Trophoblast cell (in vitro differentiated cells and primary cell): ENCODE results near the gene RIPOR3.

Experiments used
- DNase-seq, 2 donors: peaks; one replicate each; pipeline ENCODE4 v3.0.0-alpha.2; 2016
- H2AFZ ChIP-seq: 2 replicates; pipeline ENCODE4 v1.6.1; 2013; ENCODE audit warnings: low read length, moderate library complexity, mild to moderate bottlenecking; ENCODE audit not compliant: insufficient read depth, poor library complexity
- H2AK5ac ChIP-seq: 2 replicates; pipeline ENCODE4 v1.6.1; 2013; ENCODE audit warnings: mild to moderate bottlenecking, low read length
- H2BK120ac ChIP-seq: 2 replicates; pipeline ENCODE4 v1.6.1; 2013; ENCODE audit warnings: low read length, mild to moderate bottlenecking, moderate library complexity; ENCODE audit not compliant: insufficient read depth, poor library complexity
- H2BK12ac ChIP-seq: 2 replicates; pipeline ENCODE4 v1.6.1; 2013; ENCODE audit warnings: mild to moderate bottlenecking, low read length, moderate library complexity
- H2BK5ac ChIP-seq: 2 replicates; pipeline ENCODE4 v1.6.1; 2013; ENCODE audit warnings: low read length, low read depth, moderate library complexity, mild to moderate bottlenecking; ENCODE audit not compliant: poor library complexity
- H3K14ac ChIP-seq: 2 replicates; pipeline ENCODE4 v1.6.1; 2013; ENCODE audit warnings: mild to moderate bottlenecking, low read length
- H3K18ac ChIP-seq: 2 replicates; pipeline ENCODE4 v1.6.1; 2013; ENCODE audit warnings: mild to moderate bottlenecking, low read length
- H3K23ac ChIP-seq: 2 replicates; pipeline ENCODE4 v1.6.1; 2013; ENCODE audit warnings: low read length
- H3K27ac ChIP-seq: 2 replicates; pipeline ENCODE4 v1.5.1; 2013; ENCODE audit warnings: low read depth, mild to moderate bottlenecking, inconsistent platforms, low read length, moderate library complexity
- H3K27me3 ChIP-seq: 2 replicates; pipeline ENCODE4 v1.6.1; 2013; ENCODE audit warnings: inconsistent platforms, mild to moderate bottlenecking, low read length, moderate library complexity; ENCODE audit not compliant: insufficient read depth
- H3K36me3 ChIP-seq, 2 experiments: 1 replicate in 1 of 2; 2 replicates in 1 of 2; pipeline ENCODE4 v1.6.1; 2013; ENCODE audit warnings: low read length in 2 of 2, mild to moderate bottlenecking in 2 of 2, moderate library complexity in 1 of 2; ENCODE audit not compliant: insufficient read depth in 2 of 2, control insufficient read depth in 1 of 2
- H3K4ac ChIP-seq: 2 replicates; pipeline ENCODE4 v1.6.1; 2013; ENCODE audit warnings: low read depth, mild to moderate bottlenecking, low read length, moderate library complexity
- H3K4me1 ChIP-seq, 2 experiments: 1 replicate in 1 of 2; 2 replicates in 1 of 2; pipeline ENCODE4 v1.6.1; 2013; ENCODE audit warnings: low read length in 2 of 2, mild to moderate bottlenecking in 2 of 2, moderate library complexity in 1 of 2; ENCODE audit not compliant: insufficient read depth in 2 of 2, control insufficient read depth in 1 of 2
- H3K4me2 ChIP-seq: 2 replicates; pipeline ENCODE4 v1.6.1; 2013; ENCODE audit warnings: inconsistent platforms, mild to moderate bottlenecking, low read length, moderate library complexity
- H3K4me3 ChIP-seq: 2 replicates; pipeline ENCODE4 v1.5.1; 2013; ENCODE audit warnings: mild to moderate bottlenecking, low read depth, low read length, inconsistent platforms
- H3K79me1 ChIP-seq: one replicate; pipeline ENCODE4 v1.6.1; 2013; ENCODE audit warnings: low read length
- H3K79me2 ChIP-seq: 2 replicates; pipeline ENCODE4 v1.6.1; 2013; ENCODE audit warnings: low read length, mild to moderate bottlenecking; ENCODE audit not compliant: control insufficient read depth, insufficient read depth, poor library complexity
- H3K9ac ChIP-seq: 2 replicates; pipeline ENCODE4 v1.6.1; 2013; ENCODE audit warnings: mild to moderate bottlenecking, low read length
- H3K9me3 ChIP-seq: 2 replicates; pipeline ENCODE4 v1.6.1; 2013; ENCODE audit warnings: low read depth, mild to moderate bottlenecking, control low read depth, inconsistent platforms, low read length; ENCODE audit not compliant: insufficient read depth
- H4K12ac ChIP-seq: 2 replicates; pipeline ENCODE4 v1.6.1; 2013; ENCODE audit warnings: low read depth, mild to moderate bottlenecking, low read length, moderate library complexity
- H4K8ac ChIP-seq: 2 replicates; pipeline ENCODE4 v1.6.1; 2013; ENCODE audit warnings: low read depth, mild to moderate bottlenecking, low read length, moderate library complexity
- H4K91ac ChIP-seq: one replicate; pipeline ENCODE4 v1.6.1; 2013; ENCODE audit warnings: low read depth, mild to moderate bottlenecking, low read length, moderate library complexity
- WGBS: extraction: QIAGEN DNeasy Blood & Tissue Kit; methylation state at CpG from one replicate; pipeline ENCODE4 v1.1.7; 2013; ENCODE audit warnings: missing lambda C conversion rate; ENCODE audit not compliant: insufficient read length, insufficient coverage; ENCODE audit errors: extremely low coverage; 5-methylcytosine and 5-hydroxymethylcytosine counted together

Gene RIPOR3

GRCh38 chr20:50557549-50558134 is 133.7 kb downstream of the RIPOR3 start:
- Histone ChIP-seq H3K27me3 (no peaks in the 10 kb centered on the region), H2AK5ac (no peak overlapping the region), H2BK12ac (no peak overlapping the region), H4K91ac (no peak overlapping the region), H4K12ac (no peak overlapping the region), H3K79me2 (peaks cover 2% of the 10 kb centered on the region), H3K9me3 (no peaks in the 10 kb centered on the region), H3K4me2 (no peak overlapping the region), H3K14ac (no peak overlapping the region), H2AFZ (no peak overlapping the region), H4K8ac (no peak overlapping the region), H3K79me1 (peaks cover 7% of the 10 kb centered on the region), H3K4me1 (peaks cover 14 to 21% of the 10 kb centered on the region in 2 experiments), H3K36me3 (peaks cover 5 to 10% of the 10 kb centered on the region in 2 experiments), H3K4me3 (no peak overlapping the region), H3K27ac (no peak overlapping the region), H3K4ac (no peak overlapping the region), H3K9ac (no peak overlapping the region), H3K18ac (no peak overlapping the region), H2BK120ac (no peak overlapping the region), H3K23ac (no peak overlapping the region), H2BK5ac (no peak overlapping the region)
- DNase-seq: no peak
- no CpG with 5 or more reads among the region's 11 CpGs for WGBS

GRCh38 chr20:50555662-50556061 is 135.7 kb downstream of the RIPOR3 start:
- whole genome bisulfite sequencing: no CpG with 5 or more reads among the region's 5 CpGs
- Histone ChIP-seq H3K27me3 (no peaks in the 10 kb centered on the region), H2BK5ac (no peak overlapping the region), H3K18ac (no peak overlapping the region), H3K4me2 (no peak overlapping the region), H3K9ac (no peak overlapping the region), H4K8ac (no peak overlapping the region), H3K14ac (no peak overlapping the region), H3K4me3 (no peak overlapping the region), H3K4me1 (peaks cover 5 to 7% of the 10 kb centered on the region in 2 experiments), H2BK12ac (no peak overlapping the region), H4K91ac (no peak overlapping the region), H3K79me1 (no peaks in the 10 kb centered on the region), H3K27ac (no peak overlapping the region), H2AFZ (no peak overlapping the region), H3K79me2 (no peaks in the 10 kb centered on the region), H2AK5ac (no peak overlapping the region), H3K36me3 (peaks cover 0 to 2% of the 10 kb centered on the region in 2 experiments), H3K23ac (no peak overlapping the region), H2BK120ac (no peak overlapping the region), H4K12ac (no peak overlapping the region), H3K4ac (no peak overlapping the region), H3K9me3 (no peaks in the 10 kb centered on the region)
- peak in 1 of 2 donors; percentile 22 for DNase-seq

GRCh38 chr20:50554694-50555579 is 136.4 kb downstream of the RIPOR3 start:
- WGBS: no CpG with 5 or more reads among the region's 4 CpGs

GRCh38 chr20:50552979-50553378 is 138.4 kb downstream of the RIPOR3 start:
- Histone ChIP-seq H3K4ac (no peak overlapping the region), H4K8ac (no peak overlapping the region), H3K14ac (no peak overlapping the region), H2AK5ac (no peak overlapping the region), H3K79me1 (no peaks in the 10 kb centered on the region), H3K4me3 (no peak overlapping the region), H3K36me3 (peaks cover 4 to 6% of the 10 kb centered on the region in 2 experiments), H3K27me3 (no peaks in the 10 kb centered on the region), H3K9ac (no peak overlapping the region), H2AFZ (no peak overlapping the region), H2BK12ac (no peak overlapping the region), H3K23ac (no peak overlapping the region), H3K18ac (no peak overlapping the region), H3K9me3 (no peaks in the 10 kb centered on the region), H4K12ac (no peak overlapping the region), H2BK120ac (no peak overlapping the region), H3K79me2 (no peaks in the 10 kb centered on the region), H3K4me2 (no peak overlapping the region), H3K4me1 (no peaks in the 10 kb centered on the region), H4K91ac (no peak overlapping the region), H3K27ac (no peak overlapping the region), H2BK5ac (no peak overlapping the region)
- no CpG with 5 or more reads among the region's 3 CpGs for WGBS
- no peak for DNase-seq

More at GRCh38 chr20:50554694-50555579, 136.4 kb downstream of the RIPOR3 start:
- no peaks in the 10 kb centered on the region for H3K79me1 ChIP-seq
- H3K14ac ChIP-seq: no peak overlapping the region
- no peak overlapping the region for H3K23ac ChIP-seq
- no peak for DNase-seq
- no peak overlapping the region for H4K12ac ChIP-seq
- H3K36me3 ChIP-seq: peaks cover 0 to 2% of the 10 kb centered on the region in 2 experiments
- no peak overlapping the region for H3K18ac ChIP-seq
- H4K8ac ChIP-seq: no peak overlapping the region
- H2BK5ac ChIP-seq: no peak overlapping the region
- no peak overlapping the region for H2BK120ac ChIP-seq
- no peaks in the 10 kb centered on the region for H3K9me3 ChIP-seq
- no peak overlapping the region for H2AK5ac ChIP-seq
- no peak overlapping the region for H4K91ac ChIP-seq
- no peak overlapping the region for H2BK12ac ChIP-seq
- no peak overlapping the region for H2AFZ ChIP-seq
- no peak overlapping the region for H3K9ac ChIP-seq
- H3K27me3 ChIP-seq: no peaks in the 10 kb centered on the region
- no peak overlapping the region for H3K4me3 ChIP-seq
- H3K27ac ChIP-seq: no peak overlapping the region
- no peaks in the 10 kb centered on the region for H3K79me2 ChIP-seq
- peaks cover 2% of the 10 kb centered on the region in 2 experiments for H3K4me1 ChIP-seq
- no peak overlapping the region for H3K4ac ChIP-seq
- H3K4me2 ChIP-seq: no peak overlapping the region
